ENCODE data around the gene JAM3.

Gene JAM3

GRCh38 chr11:134144744-134145143, 75.9 kb downstream of the JAM3 start:
- no peak for ATAC-seq
- TF ChIP-seq ZNF565 (CRISPR knock-in tag; conservative IDR thresholded peaks at IDR 0.05; ENCODE audit: low read depth) (no peak), PPARA (CRISPR knock-in tag; IDR thresholded peaks at IDR 0.05; ENCODE audit: borderline replicate concordance) (no peak), ZNF70 (CRISPR knock-in tag; IDR thresholded peaks at IDR 0.05) (no peak), CSRNP3 (CRISPR knock-in tag; IDR thresholded peaks at IDR 0.05) (no peak), GLIS3 (CRISPR knock-in tag; IDR thresholded peaks at IDR 0.05) (no peak), ZFP30 (CRISPR knock-in tag; IDR thresholded peaks at IDR 0.05) (no peak), ARNTL (CRISPR knock-in tag; IDR thresholded peaks at IDR 0.05; ENCODE audit: borderline replicate concordance, low read depth) (no peak), RARB (CRISPR knock-in tag; IDR thresholded peaks at IDR 0.05) (no peak), ZFP3 (CRISPR knock-in tag; IDR thresholded peaks at IDR 0.05) (no peak), ZNF8 (CRISPR knock-in tag; IDR thresholded peaks at IDR 0.05) (no peak), OSR1 (CRISPR knock-in tag; IDR thresholded peaks at IDR 0.05) (no peak), BACH2 (CRISPR knock-in tag; IDR thresholded peaks at IDR 0.05; ENCODE audit: borderline replicate concordance) (no peak), CSDC2 (CRISPR knock-in tag; IDR thresholded peaks at IDR 0.05) (no peak), ISL1 (CRISPR knock-in tag; IDR thresholded peaks at IDR 0.05) (no peak), SNAI2 (CRISPR knock-in tag; IDR thresholded peaks at IDR 0.05) (no peak), CREB5 (CRISPR knock-in tag; IDR thresholded peaks at IDR 0.05; ENCODE audit: low read depth) (no peak), TCF4 (CRISPR knock-in tag; IDR thresholded peaks at IDR 0.05; ENCODE audit: borderline replicate concordance) (no peak)

GRCh38 chr11:134145715-134146114, 76.8 kb downstream of the JAM3 start:
- ATAC-seq = no peak
- TF ChIP-seq ZNF70 (CRISPR knock-in tag; IDR thresholded peaks at IDR 0.05) (no peak), TSHZ2 (CRISPR knock-in tag; IDR thresholded peaks at IDR 0.05) (no peak), ISL1 (CRISPR knock-in tag; IDR thresholded peaks at IDR 0.05) (no peak), ZFP3 (CRISPR knock-in tag; IDR thresholded peaks at IDR 0.05) (no peak), TOX (CRISPR knock-in tag; IDR thresholded peaks at IDR 0.05; ENCODE audit: borderline replicate concordance) (no peak), POU6F1 (CRISPR knock-in tag; IDR thresholded peaks at IDR 0.05; ENCODE audit: borderline replicate concordance, low read depth) (no peak), ZNF8 (CRISPR knock-in tag; IDR thresholded peaks at IDR 0.05) (no peak), PATZ1 (CRISPR knock-in tag; IDR thresholded peaks at IDR 0.05; ENCODE audit: borderline replicate concordance) (no peak), RARB (CRISPR knock-in tag; IDR thresholded peaks at IDR 0.05) (no peak), CSRNP3 (CRISPR knock-in tag; IDR thresholded peaks at IDR 0.05) (no peak), CREB5 (CRISPR knock-in tag; IDR thresholded peaks at IDR 0.05; ENCODE audit: low read depth) (no peak), PPARA (CRISPR knock-in tag; IDR thresholded peaks at IDR 0.05; ENCODE audit: borderline replicate concordance) (no peak), ZC3H10 (CRISPR knock-in tag; IDR thresholded peaks at IDR 0.05) (no peak), SNAI2 (CRISPR knock-in tag; IDR thresholded peaks at IDR 0.05) (no peak), ARNTL (CRISPR knock-in tag; IDR thresholded peaks at IDR 0.05; ENCODE audit: borderline replicate concordance, low read depth) (no peak), TCF4 (CRISPR knock-in tag; IDR thresholded peaks at IDR 0.05; ENCODE audit: borderline replicate concordance) (no peak), OSR1 (CRISPR knock-in tag; IDR thresholded peaks at IDR 0.05) (no peak), GLIS3 (CRISPR knock-in tag; IDR thresholded peaks at IDR 0.05) (no peak), ESRRG (CRISPR knock-in tag; IDR thresholded peaks at IDR 0.05) (no peak)
